Upper lobe of right lung (tissue), 1 donor: ENCODE measurements around the gene IZUMO3. TPM values are rescaled to one million over a fixed set of nuclear protein-coding genes. Genes with fewer than 3 reads are reported as not detected.

Source experiments
- ATAC-seq: fragments of 200-7000 bp; cut with Tn5 transposase; one replicate; pipeline ENCODE4 v1.9.1; 2020; ENCODE audit warnings: mild to moderate bottlenecking, moderate library complexity
- DNase-seq: peaks from one replicate; pipeline ENCODE4 v3.0.0-alpha.2; 2020
- H3K27ac ChIP-seq: fragments of 200-600 bp; one replicate; pipeline ENCODE4 v1.8.0; 2022
- H3K27me3 ChIP-seq: fragments of 200-600 bp; one replicate; pipeline ENCODE4 v1.8.0; 2022; ENCODE audit warnings: mild to moderate bottlenecking
- H3K36me3 ChIP-seq: fragments of 200-600 bp; one replicate; pipeline ENCODE4 v1.8.0; 2022
- H3K4me1 ChIP-seq: fragments of 200-600 bp; one replicate; pipeline ENCODE4 v1.8.0; 2022
- H3K4me3 ChIP-seq: fragments of 200-600 bp; one replicate; pipeline ENCODE4 v1.8.0; 2022; ENCODE audit warnings: mild to moderate bottlenecking
- H3K9me3 ChIP-seq: fragments of 200-600 bp; one replicate; pipeline ENCODE4 v1.8.0; 2022
- CTCF ChIP-seq: fragments of 200-600 bp; IDR thresholded peaks from one replicate; pipeline ENCODE4 v1.8.0; 2022; ENCODE audit warnings: antibody characterized with exemption
- intact Hi-C: fragments of 100-400 bp; cut with DNase I; formaldehyde crosslinking; loops from one replicate; pipeline ENCODE4 v1.11.0; 2022
- total RNA-seq: library from RNA; stranded (reverse); fragmentation: NEBNext Ultra II Directional; extraction: Animal tissue kit (Norgen Biotek cat#: 25700); gene quantifications from one replicate; pipeline ENCODE4 v1.2.1, GENCODE V29; 2021
- donor health status: DM: no; HTN: yes; CAD: no; lungs with severe emphysema.

The IZUMO3 gene
- total RNA-seq, 1 donor from 2014 or later, result not detected

GRCh38 chr9:24500761-24501160, 44.9 kb downstream of the IZUMO3 start:
- intact Hi-C loops, result no loop called here
- no peaks in the 10 kb centered on the region for H3K9me3 ChIP-seq
- ATAC-seq (no peak), DNase-seq (no peak)
- no peaks in the 10 kb centered on the region for H3K27me3 ChIP-seq
- H3K27ac ChIP-seq, result no peak overlapping the region
- H3K4me3 ChIP-seq, result no peak overlapping the region
- TF ChIP-seq CTCF, result no peak
- H3K4me1 ChIP-seq, result no peaks in the 10 kb centered on the region
- H3K36me3 ChIP-seq, result no peaks in the 10 kb centered on the region

GRCh38 chr9:24498632-24499031, 47.1 kb downstream of the IZUMO3 start:
- no peak overlapping the region for H3K27ac ChIP-seq
- DNase-seq (no peak), ATAC-seq (no peak)
- no peaks in the 10 kb centered on the region for H3K27me3 ChIP-seq
- intact Hi-C loops, result no loop called here
- no peaks in the 10 kb centered on the region for H3K4me1 ChIP-seq
- no peak overlapping the region for H3K4me3 ChIP-seq
- no peak for TF ChIP-seq CTCF
- no peaks in the 10 kb centered on the region for H3K9me3 ChIP-seq
- H3K36me3 ChIP-seq, result no peaks in the 10 kb centered on the region

GRCh38 chr9:24497671-24498070, 48.0 kb downstream of the IZUMO3 start:
- H3K27me3 ChIP-seq, result no peaks in the 10 kb centered on the region
- no peak for TF ChIP-seq CTCF
- ATAC-seq, result no peak
- no peaks in the 10 kb centered on the region for H3K4me1 ChIP-seq
- no peak overlapping the region for H3K27ac ChIP-seq
- no peaks in the 10 kb centered on the region for H3K9me3 ChIP-seq
- no peak for DNase-seq
- intact Hi-C loops, result no loop called here
- no peaks in the 10 kb centered on the region for H3K36me3 ChIP-seq
- no peak overlapping the region for H3K4me3 ChIP-seq
